ENCODE results near the gene DOCK2. TPM values are rescaled to one million over a fixed set of nuclear protein-coding genes. Genes with fewer than 3 reads are reported as not detected.

The DOCK2 gene
- total RNA-seq, 1 experiment from 2014 or later, result 4.6 TPM

DNA sequence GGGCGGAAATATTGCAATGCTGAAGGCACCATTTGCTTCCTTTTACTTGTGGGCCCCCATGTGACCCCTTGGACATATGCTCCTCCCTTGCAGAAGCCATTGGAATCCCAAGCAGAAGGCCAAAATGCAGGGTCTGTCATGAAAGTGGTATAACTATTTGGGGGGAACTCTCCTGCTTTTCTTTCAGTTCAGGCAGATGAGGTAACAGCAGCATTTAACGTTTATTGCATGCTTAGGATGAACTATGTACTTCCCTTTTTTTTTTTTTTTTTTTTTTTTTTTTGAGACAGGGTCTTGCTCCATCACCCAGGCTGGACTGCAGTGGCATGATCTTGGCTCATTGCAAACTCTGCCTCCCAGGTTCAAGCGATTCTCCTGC is 476.4 kb downstream of the DOCK2 start (continued):
- TF ChIP-seq, protein P1, sequence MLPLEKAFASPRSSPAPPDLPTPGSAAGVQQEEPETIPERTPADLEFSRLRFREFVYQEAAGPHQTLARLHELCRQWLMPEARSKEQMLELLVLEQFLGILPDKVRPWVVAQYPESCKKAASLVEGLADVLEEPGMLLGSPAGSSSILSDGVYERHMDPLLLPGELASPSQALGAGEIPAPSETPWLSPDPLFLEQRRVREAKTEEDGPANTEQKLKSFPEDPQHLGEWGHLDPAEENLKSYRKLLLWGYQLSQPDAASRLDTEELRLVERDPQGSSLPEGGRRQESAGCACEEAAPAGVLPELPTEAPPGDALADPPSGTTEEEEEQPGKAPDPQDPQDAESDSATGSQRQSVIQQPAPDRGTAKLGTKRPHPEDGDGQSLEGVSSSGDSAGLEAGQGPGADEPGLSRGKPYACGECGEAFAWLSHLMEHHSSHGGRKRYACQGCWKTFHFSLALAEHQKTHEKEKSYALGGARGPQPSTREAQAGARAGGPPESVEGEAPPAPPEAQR (CRISPR knock-in tag; IDR thresholded peaks at IDR 0.05), result no peak
- no peak for TF ChIP-seq ZNF263 (CRISPR knock-in tag; IDR thresholded peaks at IDR 0.05; ENCODE audit: low read depth)
- TF ChIP-seq, protein P2, sequence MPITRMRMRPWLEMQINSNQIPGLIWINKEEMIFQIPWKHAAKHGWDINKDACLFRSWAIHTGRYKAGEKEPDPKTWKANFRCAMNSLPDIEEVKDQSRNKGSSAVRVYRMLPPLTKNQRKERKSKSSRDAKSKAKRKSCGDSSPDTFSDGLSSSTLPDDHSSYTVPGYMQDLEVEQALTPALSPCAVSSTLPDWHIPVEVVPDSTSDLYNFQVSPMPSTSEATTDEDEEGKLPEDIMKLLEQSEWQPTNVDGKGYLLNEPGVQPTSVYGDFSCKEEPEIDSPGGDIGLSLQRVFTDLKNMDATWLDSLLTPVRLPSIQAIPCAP (CRISPR knock-in tag; IDR thresholded peaks at IDR 0.05), result no peak
- TF ChIP-seq, protein P3, sequence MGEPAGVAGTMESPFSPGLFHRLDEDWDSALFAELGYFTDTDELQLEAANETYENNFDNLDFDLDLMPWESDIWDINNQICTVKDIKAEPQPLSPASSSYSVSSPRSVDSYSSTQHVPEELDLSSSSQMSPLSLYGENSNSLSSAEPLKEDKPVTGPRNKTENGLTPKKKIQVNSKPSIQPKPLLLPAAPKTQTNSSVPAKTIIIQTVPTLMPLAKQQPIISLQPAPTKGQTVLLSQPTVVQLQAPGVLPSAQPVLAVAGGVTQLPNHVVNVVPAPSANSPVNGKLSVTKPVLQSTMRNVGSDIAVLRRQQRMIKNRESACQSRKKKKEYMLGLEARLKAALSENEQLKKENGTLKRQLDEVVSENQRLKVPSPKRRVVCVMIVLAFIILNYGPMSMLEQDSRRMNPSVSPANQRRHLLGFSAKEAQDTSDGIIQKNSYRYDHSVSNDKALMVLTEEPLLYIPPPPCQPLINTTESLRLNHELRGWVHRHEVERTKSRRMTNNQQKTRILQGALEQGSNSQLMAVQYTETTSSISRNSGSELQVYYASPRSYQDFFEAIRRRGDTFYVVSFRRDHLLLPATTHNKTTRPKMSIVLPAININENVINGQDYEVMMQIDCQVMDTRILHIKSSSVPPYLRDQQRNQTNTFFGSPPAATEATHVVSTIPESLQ (CRISPR knock-in tag; IDR thresholded peaks at IDR 0.05), result no peak
- TF ChIP-seq ATF1 (CRISPR knock-in tag; IDR thresholded peaks at IDR 0.05), result no peak
- TF ChIP-seq, protein P4, sequence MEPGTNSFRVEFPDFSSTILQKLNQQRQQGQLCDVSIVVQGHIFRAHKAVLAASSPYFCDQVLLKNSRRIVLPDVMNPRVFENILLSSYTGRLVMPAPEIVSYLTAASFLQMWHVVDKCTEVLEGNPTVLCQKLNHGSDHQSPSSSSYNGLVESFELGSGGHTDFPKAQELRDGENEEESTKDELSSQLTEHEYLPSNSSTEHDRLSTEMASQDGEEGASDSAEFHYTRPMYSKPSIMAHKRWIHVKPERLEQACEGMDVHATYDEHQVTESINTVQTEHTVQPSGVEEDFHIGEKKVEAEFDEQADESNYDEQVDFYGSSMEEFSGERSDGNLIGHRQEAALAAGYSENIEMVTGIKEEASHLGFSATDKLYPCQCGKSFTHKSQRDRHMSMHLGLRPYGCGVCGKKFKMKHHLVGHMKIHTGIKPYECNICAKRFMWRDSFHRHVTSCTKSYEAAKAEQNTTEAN (CRISPR knock-in tag; IDR thresholded peaks at IDR 0.05), result no peak
- no peak for TF ChIP-seq NFE2L1 (CRISPR knock-in tag; IDR thresholded peaks at IDR 0.05)
- TF ChIP-seq, protein P5, sequence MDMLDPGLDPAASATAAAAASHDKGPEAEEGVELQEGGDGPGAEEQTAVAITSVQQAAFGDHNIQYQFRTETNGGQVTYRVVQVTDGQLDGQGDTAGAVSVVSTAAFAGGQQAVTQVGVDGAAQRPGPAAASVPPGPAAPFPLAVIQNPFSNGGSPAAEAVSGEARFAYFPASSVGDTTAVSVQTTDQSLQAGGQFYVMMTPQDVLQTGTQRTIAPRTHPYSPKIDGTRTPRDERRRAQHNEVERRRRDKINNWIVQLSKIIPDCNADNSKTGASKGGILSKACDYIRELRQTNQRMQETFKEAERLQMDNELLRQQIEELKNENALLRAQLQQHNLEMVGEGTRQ (CRISPR knock-in tag; IDR thresholded peaks at IDR 0.05), result peak; percentile 46
- TF ChIP-seq, protein P6, sequence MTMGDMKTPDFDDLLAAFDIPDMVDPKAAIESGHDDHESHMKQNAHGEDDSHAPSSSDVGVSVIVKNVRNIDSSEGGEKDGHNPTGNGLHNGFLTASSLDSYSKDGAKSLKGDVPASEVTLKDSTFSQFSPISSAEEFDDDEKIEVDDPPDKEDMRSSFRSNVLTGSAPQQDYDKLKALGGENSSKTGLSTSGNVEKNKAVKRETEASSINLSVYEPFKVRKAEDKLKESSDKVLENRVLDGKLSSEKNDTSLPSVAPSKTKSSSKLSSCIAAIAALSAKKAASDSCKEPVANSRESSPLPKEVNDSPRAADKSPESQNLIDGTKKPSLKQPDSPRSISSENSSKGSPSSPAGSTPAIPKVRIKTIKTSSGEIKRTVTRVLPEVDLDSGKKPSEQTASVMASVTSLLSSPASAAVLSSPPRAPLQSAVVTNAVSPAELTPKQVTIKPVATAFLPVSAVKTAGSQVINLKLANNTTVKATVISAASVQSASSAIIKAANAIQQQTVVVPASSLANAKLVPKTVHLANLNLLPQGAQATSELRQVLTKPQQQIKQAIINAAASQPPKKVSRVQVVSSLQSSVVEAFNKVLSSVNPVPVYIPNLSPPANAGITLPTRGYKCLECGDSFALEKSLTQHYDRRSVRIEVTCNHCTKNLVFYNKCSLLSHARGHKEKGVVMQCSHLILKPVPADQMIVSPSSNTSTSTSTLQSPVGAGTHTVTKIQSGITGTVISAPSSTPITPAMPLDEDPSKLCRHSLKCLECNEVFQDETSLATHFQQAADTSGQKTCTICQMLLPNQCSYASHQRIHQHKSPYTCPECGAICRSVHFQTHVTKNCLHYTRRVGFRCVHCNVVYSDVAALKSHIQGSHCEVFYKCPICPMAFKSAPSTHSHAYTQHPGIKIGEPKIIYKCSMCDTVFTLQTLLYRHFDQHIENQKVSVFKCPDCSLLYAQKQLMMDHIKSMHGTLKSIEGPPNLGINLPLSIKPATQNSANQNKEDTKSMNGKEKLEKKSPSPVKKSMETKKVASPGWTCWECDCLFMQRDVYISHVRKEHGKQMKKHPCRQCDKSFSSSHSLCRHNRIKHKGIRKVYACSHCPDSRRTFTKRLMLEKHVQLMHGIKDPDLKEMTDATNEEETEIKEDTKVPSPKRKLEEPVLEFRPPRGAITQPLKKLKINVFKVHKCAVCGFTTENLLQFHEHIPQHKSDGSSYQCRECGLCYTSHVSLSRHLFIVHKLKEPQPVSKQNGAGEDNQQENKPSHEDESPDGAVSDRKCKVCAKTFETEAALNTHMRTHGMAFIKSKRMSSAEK (CRISPR knock-in tag; IDR thresholded peaks at IDR 0.05; ENCODE audit: borderline replicate concordance), result no peak

DNA sequence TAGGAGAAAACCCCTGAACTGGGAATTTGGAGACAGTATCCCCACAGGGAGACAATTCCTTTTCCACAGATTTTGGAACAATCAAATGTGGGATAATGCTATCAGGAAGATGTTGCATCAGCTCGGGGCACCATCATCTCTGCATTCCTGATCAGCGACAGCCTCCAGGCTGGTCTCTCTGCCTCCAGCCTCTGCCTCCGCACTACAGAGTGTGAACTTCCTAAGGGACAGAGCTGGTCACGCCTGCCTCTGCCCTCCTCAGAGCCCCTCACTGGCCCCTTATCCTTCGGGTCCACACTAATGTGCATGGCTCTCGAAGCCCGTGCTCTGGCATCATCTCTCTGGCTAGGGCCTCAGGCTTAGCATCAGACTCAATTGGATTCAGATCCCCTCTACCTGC is 477.2 kb downstream of the DOCK2 start:
- H3K27me3 Mint-ChIP-seq (ENCODE audit: low read depth), result peaks cover 30% of the 10 kb centered on the region
- H3K4me1 Mint-ChIP-seq, result peaks cover 42% of the 10 kb centered on the region
- no peak overlapping the region for H3K4me3 Mint-ChIP-seq
- CTCF ChIA-PET, result no interaction called here
- DNase-seq (ENCODE audit: low spot score), result no peak
- no peak for ATAC-seq
- H3K9me3 Mint-ChIP-seq, result peaks cover 28% of the 10 kb centered on the region
- H3K36me3 Mint-ChIP-seq, result peaks cover 15% of the 10 kb centered on the region
- TF ChIP-seq NFE2L1 (CRISPR knock-in tag; IDR thresholded peaks at IDR 0.05) (no peak), NR3C1 (CRISPR knock-in tag; conservative IDR thresholded peaks at IDR 0.05; ENCODE audit: low read depth) (no peak), TP53 (CRISPR knock-in tag; IDR thresholded peaks at IDR 0.05) (no peak)
- TF ChIP-seq, protein P7, sequence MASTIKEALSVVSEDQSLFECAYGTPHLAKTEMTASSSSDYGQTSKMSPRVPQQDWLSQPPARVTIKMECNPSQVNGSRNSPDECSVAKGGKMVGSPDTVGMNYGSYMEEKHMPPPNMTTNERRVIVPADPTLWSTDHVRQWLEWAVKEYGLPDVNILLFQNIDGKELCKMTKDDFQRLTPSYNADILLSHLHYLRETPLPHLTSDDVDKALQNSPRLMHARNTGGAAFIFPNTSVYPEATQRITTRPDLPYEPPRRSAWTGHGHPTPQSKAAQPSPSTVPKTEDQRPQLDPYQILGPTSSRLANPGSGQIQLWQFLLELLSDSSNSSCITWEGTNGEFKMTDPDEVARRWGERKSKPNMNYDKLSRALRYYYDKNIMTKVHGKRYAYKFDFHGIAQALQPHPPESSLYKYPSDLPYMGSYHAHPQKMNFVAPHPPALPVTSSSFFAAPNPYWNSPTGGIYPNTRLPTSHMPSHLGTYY (CRISPR knock-in tag; IDR thresholded peaks at IDR 0.05), result no peak
- TF ChIP-seq, protein P8, sequence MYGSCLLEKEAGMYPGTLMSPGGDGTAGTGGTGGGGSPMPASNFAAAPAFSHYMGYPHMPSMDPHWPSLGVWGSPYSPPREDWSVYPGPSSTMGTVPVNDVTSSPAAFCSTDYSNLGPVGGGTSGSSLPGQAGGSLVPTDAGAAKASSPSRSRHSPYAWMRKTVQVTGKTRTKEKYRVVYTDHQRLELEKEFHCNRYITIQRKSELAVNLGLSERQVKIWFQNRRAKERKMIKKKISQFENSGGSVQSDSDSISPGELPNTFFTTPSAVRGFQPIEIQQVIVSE (CRISPR knock-in tag; IDR thresholded peaks at IDR 0.05; ENCODE audit: borderline replicate concordance), result no peak
- TF ChIP-seq, protein P9, sequence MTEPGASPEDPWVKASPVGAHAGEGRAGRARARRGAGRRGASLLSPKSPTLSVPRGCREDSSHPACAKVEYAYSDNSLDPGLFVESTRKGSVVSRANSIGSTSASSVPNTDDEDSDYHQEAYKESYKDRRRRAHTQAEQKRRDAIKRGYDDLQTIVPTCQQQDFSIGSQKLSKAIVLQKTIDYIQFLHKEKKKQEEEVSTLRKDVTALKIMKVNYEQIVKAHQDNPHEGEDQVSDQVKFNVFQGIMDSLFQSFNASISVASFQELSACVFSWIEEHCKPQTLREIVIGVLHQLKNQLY (CRISPR knock-in tag; IDR thresholded peaks at IDR 0.05), result no peak
- POLR2A ChIA-PET, result no interaction called here
- H3K27ac Mint-ChIP-seq, result no peak overlapping the region

Data from WTC11 (cell line).